Thyroid gland (tissue), 4 donors: ENCODE results near the gene OSBPL8.

ENCODE experiments used
- POLR2A ChIP-seq, 2 donors: fragments of 450-650 bp; IDR thresholded peaks; one replicate each; pipeline ENCODE4 v1.6.1; 2017; ENCODE audit warnings: antibody characterized with exemption in 2 of 2, mild to moderate bottlenecking in 2 of 2, moderate library complexity in 1 of 2
- TF ChIP-seq, protein P1 (sequence below), 6 experiments: fragments of 200-600 bp in 3 of 6; fragments of 450-650 bp in 3 of 6; sonication (generic) in 3 of 6; IDR thresholded peaks; one replicate each; pipeline ENCODE4 v1.5.1; 2016 to 2019; ENCODE audit warnings: antibody characterized with exemption in 6 of 6, mild to moderate bottlenecking in 2 of 6, inconsistent platforms in 1 of 6, moderate library complexity in 1 of 6

DNA sequence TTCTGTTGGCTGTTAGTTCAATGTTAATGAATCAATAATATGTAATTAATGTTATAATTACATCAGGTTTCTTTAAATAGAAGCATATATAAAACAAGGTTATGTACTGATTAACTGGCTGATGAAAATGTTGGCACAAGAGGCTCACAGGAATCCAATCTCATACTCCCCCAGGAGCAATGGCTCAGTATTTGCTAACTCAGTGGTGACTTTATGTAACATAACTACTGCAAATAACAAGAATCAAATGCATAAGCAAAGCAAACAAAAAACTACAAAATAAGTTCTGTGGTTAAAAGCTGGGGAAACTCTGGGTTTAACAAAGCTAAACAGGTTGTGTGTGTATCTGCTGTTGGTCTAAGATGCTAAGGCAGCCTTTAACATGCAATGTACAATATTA is 183.6 kb downstream of the OSBPL8 start:
- TF ChIP-seq, protein P1, sequence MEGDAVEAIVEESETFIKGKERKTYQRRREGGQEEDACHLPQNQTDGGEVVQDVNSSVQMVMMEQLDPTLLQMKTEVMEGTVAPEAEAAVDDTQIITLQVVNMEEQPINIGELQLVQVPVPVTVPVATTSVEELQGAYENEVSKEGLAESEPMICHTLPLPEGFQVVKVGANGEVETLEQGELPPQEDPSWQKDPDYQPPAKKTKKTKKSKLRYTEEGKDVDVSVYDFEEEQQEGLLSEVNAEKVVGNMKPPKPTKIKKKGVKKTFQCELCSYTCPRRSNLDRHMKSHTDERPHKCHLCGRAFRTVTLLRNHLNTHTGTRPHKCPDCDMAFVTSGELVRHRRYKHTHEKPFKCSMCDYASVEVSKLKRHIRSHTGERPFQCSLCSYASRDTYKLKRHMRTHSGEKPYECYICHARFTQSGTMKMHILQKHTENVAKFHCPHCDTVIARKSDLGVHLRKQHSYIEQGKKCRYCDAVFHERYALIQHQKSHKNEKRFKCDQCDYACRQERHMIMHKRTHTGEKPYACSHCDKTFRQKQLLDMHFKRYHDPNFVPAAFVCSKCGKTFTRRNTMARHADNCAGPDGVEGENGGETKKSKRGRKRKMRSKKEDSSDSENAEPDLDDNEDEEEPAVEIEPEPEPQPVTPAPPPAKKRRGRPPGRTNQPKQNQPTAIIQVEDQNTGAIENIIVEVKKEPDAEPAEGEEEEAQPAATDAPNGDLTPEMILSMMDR (IDR thresholded peaks at IDR 0.05), result no peak
- no peak for TF ChIP-seq POLR2A (IDR thresholded peaks at IDR 0.05)
